PC-9 (cell line): Measurements from ENCODE around the gene EPB41. TPM values are rescaled to one million over a fixed set of nuclear protein-coding genes. Genes with fewer than 3 reads are reported as not detected.

Experiments used
- BruUV-seq: library from RNA; stranded (reverse); fragments of 400-500 nt; replicated peaks from 2 replicates; lab custom pipeline; 2021; lab: Mats Ljungman, UMichigan
- CTCF ChIA-PET: fragments of 300-600 bp; sonication (Branson Sonifier 250); formaldehyde crosslinking; loops from one replicate; lab custom pipeline; 2022; ENCODE audit warnings: antibody characterized with exemption; lab: Charles Lee
- POLR2A ChIA-PET: fragments of 300-600 bp; sonication (Branson Sonifier 250); formaldehyde crosslinking; loops from one replicate; lab custom pipeline; 2022; ENCODE audit warnings: antibody characterized with exemption; ENCODE audit not compliant: unreplicated experiment; lab: Charles Lee
- DNase-seq, 2 experiments: peaks; one replicate each; pipeline versions ENCODE4 v3.0.0 to v3.0.0-alpha.2; 2015 to 2022; ENCODE audit warnings: mixed read lengths in 1 of 2
- H2AFZ ChIP-seq: fragments of 200-600 bp; sonication (generic); 2 replicates; pipeline ENCODE4 v1.8.1; 2017; ENCODE audit warnings: antibody characterized with exemption
- H3F3A ChIP-seq: fragments of 200-600 bp; sonication (generic); 2 replicates; pipeline ENCODE4 v1.8.1; 2017; ENCODE audit warnings: antibody characterized with exemption, mild to moderate bottlenecking, low read depth; ENCODE audit not compliant: insufficient read depth
- H3K27ac ChIP-seq: fragments of 200-600 bp; sonication (generic); 2 replicates; pipeline ENCODE4 v1.6.1; 2016; ENCODE audit warnings: mixed run types
- H3K27me3 ChIP-seq: fragments of 200-600 bp; sonication (generic); 2 replicates; pipeline ENCODE4 v1.6.1; 2016; ENCODE audit warnings: low read depth, mixed run types; ENCODE audit not compliant: insufficient read depth
- H3K36me3 ChIP-seq: fragments of 200-600 bp; sonication (generic); 2 replicates; pipeline ENCODE4 v1.6.1; 2016; ENCODE audit warnings: low read depth, mixed run types
- H3K4me1 ChIP-seq: fragments of 200-600 bp; sonication (generic); replicated peaks from 2 replicates; pipeline ENCODE4 v1.6.1; 2016; ENCODE audit warnings: mixed run types; ENCODE audit not compliant: insufficient read depth
- H3K4me2 ChIP-seq: fragments of 200-600 bp; sonication (generic); 2 replicates; pipeline ENCODE4 v1.6.1; 2017; ENCODE audit warnings: mixed run types
- H3K4me3 ChIP-seq: fragments of 200-600 bp; sonication (generic); 2 replicates; pipeline ENCODE4 v1.6.1; 2016; ENCODE audit warnings: mixed run types
- H3K79me2 ChIP-seq: fragments of 200-600 bp; sonication (generic); 2 replicates; pipeline ENCODE4 v1.6.1; 2017; ENCODE audit warnings: low read depth, mixed run types
- H3K9me2 ChIP-seq: fragments of 200-600 bp; sonication (generic); 2 replicates; pipeline ENCODE4 v1.8.1; 2017; ENCODE audit warnings: mild to moderate bottlenecking; ENCODE audit not compliant: insufficient read depth
- H3K9me3 ChIP-seq: fragments of 200-600 bp; sonication (generic); 2 replicates; pipeline ENCODE4 v1.8.1; 2016; ENCODE audit warnings: low read depth; ENCODE audit not compliant: insufficient read depth
- H4K20me1 ChIP-seq: fragments of 200-600 bp; sonication (generic); 2 replicates; pipeline ENCODE4 v1.8.1; 2017; ENCODE audit not compliant: insufficient read depth
- EZH2 ChIP-seq: fragments of 200-600 bp; sonication (generic); IDR thresholded peaks from 2 replicates; pipeline ENCODE4 v1.8.0; 2017; ENCODE audit warnings: antibody characterized with exemption, low read depth
- intact Hi-C: fragments of 100-400 bp; cut with micrococcal nuclease; formaldehyde crosslinking; loops from one replicate; pipeline ENCODE4 v1.10.0; 2022; ENCODE audit not compliant: unreplicated experiment
- total RNA-seq: library from RNA; stranded (reverse); gene quantifications from 2 replicates; pipeline ENCODE4 v1.2.3, GENCODE V29; 2021
- TF ChIP-seq, protein P1 (sequence below): fragments of 200-600 bp; sonication (generic); conservative IDR thresholded peaks from 2 replicates; pipeline ENCODE4 v1.6.1; 2017; ENCODE audit warnings: mixed run types, antibody characterized with exemption, mild to moderate bottlenecking, moderate library complexity

EPB41 gene
- total RNA-seq, 1 experiment from 2014 or later: 42.2 TPM

DNA sequence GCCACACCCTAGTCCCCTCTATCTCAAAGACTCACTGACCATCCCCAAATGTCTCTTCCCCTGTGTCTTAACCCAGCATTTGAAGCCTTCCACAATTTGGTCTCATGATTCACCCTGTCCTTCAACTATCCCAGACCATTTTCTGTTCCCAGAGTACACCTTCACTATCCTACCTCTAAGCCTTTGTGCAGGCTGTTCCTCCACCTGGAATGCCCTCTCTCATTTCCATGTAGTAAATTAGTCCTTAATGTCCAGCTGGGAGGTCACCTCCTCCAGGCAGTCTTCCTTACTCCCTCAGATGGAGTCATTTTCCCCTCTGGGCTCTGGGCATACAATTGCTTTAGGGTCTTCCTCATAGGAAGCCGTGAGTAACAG is 31.1 kb upstream of the EPB41 start:
- CTCF ChIA-PET: interaction anchor here (0.7 to 1.0 kb wide), 2 partner anchors 9 to 319 kb away, joined by 4 read pairs; no protein-coding TSS in a partner anchor
- H2AFZ ChIP-seq: no peak overlapping the region
- TF ChIP-seq, protein P1, sequence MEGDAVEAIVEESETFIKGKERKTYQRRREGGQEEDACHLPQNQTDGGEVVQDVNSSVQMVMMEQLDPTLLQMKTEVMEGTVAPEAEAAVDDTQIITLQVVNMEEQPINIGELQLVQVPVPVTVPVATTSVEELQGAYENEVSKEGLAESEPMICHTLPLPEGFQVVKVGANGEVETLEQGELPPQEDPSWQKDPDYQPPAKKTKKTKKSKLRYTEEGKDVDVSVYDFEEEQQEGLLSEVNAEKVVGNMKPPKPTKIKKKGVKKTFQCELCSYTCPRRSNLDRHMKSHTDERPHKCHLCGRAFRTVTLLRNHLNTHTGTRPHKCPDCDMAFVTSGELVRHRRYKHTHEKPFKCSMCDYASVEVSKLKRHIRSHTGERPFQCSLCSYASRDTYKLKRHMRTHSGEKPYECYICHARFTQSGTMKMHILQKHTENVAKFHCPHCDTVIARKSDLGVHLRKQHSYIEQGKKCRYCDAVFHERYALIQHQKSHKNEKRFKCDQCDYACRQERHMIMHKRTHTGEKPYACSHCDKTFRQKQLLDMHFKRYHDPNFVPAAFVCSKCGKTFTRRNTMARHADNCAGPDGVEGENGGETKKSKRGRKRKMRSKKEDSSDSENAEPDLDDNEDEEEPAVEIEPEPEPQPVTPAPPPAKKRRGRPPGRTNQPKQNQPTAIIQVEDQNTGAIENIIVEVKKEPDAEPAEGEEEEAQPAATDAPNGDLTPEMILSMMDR: no peak
- no peak for TF ChIP-seq EZH2

DNA sequence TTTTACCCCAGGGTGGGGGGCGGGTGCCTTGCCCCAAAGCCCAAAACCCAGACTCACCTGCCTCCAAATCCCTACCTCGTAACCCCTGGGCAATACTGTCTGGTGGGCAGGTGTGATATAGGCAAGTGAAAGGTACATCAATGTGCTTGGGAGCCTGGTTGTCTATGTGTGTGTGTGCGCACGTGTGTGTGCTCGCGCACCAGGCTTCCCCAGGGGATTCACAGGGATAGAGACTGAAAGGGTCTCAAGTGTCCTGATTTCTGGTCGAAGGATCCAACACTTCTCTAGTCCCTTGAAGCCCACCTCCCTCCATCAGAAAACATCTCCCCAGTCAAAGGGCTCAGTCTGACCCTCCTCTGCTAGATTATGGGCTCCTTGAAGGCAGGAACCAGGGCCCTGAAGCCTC is 28.9 kb upstream of the EPB41 start:
- H3K9me3 ChIP-seq: no peaks in the 10 kb centered on the region
- H3K36me3 ChIP-seq: no peaks in the 10 kb centered on the region
- H3F3A ChIP-seq: peaks cover 4% of the 10 kb centered on the region; the same call in 1 of the 2 replicates
- H3K4me3 ChIP-seq: no peak overlapping the region
- H3K4me2 ChIP-seq: peak overlapping the region; percentile 31; the same call in 1 of the 2 replicates
- H3K27ac ChIP-seq: peak overlapping the region; percentile 26; the same call in 1 of the 2 replicates
- no peaks in the 10 kb centered on the region for H3K27me3 ChIP-seq
- ChIA-PET CTCF (interaction anchor here (0.6 to 1.4 kb wide), 4 partner anchors 8 to 1823 kb away, joined by 3 to 12 read pairs (median 8); no protein-coding TSS in a partner anchor), POLR2A (interaction anchor here (0.5 to 0.6 kb wide), 7 partner anchors 12 to 1855 kb away, joined by 3 to 20 read pairs (median 7); no protein-coding TSS in a partner anchor)
- no peak for DNase-seq
- H2AFZ ChIP-seq: no peak overlapping the region
- H3K9me2 ChIP-seq: no peaks in the 10 kb centered on the region
- intact Hi-C loops: loop anchor here (2.0 to 10.0 kb wide), 2 partner anchors 29 to 259 kb away; partner anchors contain the start of gene EPB41
- peaks cover 23% of the 10 kb centered on the region for H3K4me1 ChIP-seq
- BruUV-seq: no TSS peak
- no peak for TF ChIP-seq EZH2
- H4K20me1 ChIP-seq: no peaks in the 10 kb centered on the region
- H3K79me2 ChIP-seq: no peaks in the 10 kb centered on the region

More for the DNA sequence above, 31.1 kb upstream of the EPB41 start:
- no peaks in the 10 kb centered on the region for H3K36me3 ChIP-seq
- no peak overlapping the region for H3K4me3 ChIP-seq
- H3K4me2 ChIP-seq: no peak overlapping the region
- H4K20me1 ChIP-seq: no peaks in the 10 kb centered on the region
- H3K27me3 ChIP-seq: no peaks in the 10 kb centered on the region
- no peak overlapping the region for H3K27ac ChIP-seq
- BruUV-seq: no TSS peak
- H3K79me2 ChIP-seq: no peaks in the 10 kb centered on the region
- no peak for DNase-seq
- peaks cover 4% of the 10 kb centered on the region; the same call in 1 of the 2 replicates for H3F3A ChIP-seq
- H3K9me2 ChIP-seq: no peaks in the 10 kb centered on the region
- POLR2A ChIA-PET: no interaction called here
- peaks cover 23% of the 10 kb centered on the region for H3K4me1 ChIP-seq
- intact Hi-C loops: loop anchor here (2.0 to 10.0 kb wide), 2 partner anchors 262 to 1826 kb away; no protein-coding TSS in a partner anchor
- H3K9me3 ChIP-seq: no peaks in the 10 kb centered on the region

DNA sequence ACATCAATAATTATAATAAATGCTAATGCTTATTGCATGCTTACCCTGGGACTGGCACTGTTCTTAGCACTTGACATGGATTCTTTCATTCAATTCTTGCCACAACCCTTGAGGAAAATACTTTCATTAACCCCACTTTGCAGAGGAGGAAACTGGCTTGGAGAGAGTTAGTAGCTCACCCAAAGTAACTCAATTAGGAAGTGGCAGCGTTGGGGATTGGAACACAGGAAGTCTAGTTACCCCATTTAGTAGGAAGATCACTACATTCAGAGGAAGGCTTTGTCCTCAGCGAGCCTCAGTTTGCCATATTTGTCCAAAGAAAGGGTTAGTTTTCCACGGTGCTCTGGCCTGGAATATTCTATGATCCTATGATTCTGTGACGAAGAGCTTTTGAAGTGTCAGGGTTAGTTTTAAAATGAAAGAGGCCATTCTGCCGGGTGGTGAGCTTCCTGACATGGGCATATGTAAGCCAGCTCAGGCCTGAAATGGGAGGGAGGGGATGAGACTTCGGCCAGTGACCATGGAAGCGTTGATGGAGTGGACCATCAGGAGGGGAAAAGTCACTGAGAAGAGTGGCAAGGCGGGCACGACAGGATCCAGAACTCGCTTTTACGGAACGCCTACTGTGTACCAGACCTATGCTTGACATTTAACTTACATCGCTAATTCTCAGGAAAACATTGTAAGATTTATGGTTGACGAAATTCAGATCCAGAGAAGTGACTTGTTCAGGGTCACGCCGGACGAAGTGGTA is 28.2 kb upstream of the EPB41 start:
- Histone ChIP-seq H3K4me1 (peaks cover 23% of the 10 kb centered on the region), H3K27me3 (no peaks in the 10 kb centered on the region), H3K9me2 (no peaks in the 10 kb centered on the region), H3K27ac (no peak overlapping the region), H3K4me2 (peak overlapping the region; percentile 80), H3K4me3 (peak overlapping the region; percentile 75; the same call in 1 of the 2 replicates), H4K20me1 (no peaks in the 10 kb centered on the region), H3K9me3 (no peaks in the 10 kb centered on the region), H3F3A (peaks cover 4% of the 10 kb centered on the region; the same call in 1 of the 2 replicates), H3K36me3 (no peaks in the 10 kb centered on the region), H2AFZ (peak overlapping the region; percentile 96), H3K79me2 (no peaks in the 10 kb centered on the region)
- ChIA-PET POLR2A (no interaction called here), CTCF (interaction anchor here (0.5 to 0.9 kb wide), 2 partner anchors 148 to 316 kb away, joined by 6 to 8 read pairs; no protein-coding TSS in a partner anchor)
- no peak for DNase-seq
- intact Hi-C loops: loop anchor here (2.0 to 10.0 kb wide), 2 partner anchors 29 to 259 kb away; partner anchors contain the start of gene EPB41
- TSS peak; percentile 68 for BruUV-seq
- TF ChIP-seq EZH2: no peak
- TF ChIP-seq, protein P1: no peak
